ENCODE measurements around the gene DLGAP1.

Gene DLGAP1

DNA sequence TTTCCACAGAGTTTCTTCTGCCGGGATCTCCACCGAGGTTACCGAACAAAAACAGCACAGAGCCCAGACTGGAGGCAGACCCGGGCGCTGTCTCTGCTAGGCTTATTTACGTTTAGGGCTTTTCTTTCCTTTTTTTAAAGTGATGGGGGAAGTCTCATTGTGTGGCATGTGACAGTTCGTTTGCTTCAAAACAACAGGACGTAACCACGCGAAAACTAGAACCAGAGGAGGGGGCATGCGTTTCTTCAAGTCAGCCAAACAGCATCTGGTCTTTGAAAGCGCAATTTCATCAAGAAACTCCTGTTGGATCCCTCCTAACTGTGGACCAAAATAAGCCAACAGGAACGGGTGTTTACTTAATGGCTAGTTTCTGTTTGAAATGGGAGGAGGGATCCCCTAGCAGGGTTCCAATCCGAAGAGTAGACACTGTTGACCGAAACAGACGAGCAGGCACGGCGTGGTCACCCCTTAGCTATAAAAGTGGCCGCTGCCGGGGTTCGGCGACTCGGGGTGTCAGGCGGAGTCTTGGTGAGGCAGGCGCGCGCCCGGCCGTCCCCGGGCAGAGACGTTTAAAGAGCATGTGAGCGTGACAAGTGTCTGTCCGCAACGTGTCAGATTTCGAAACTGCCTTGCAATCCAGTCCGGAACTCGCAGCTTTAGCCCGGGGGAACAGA is 1006.1 kb downstream of the DLGAP1 start:
- no peaks in the 10 kb centered on the region for H3K36me3 ChIP-seq (ENCODE audit: low read length)
- peak overlapping the region; percentile 58 for H3K4me3 ChIP-seq (ENCODE audit: insufficient read depth, low read length, poor library complexity, severe bottlenecking)
- H3K79me2 ChIP-seq (ENCODE audit: insufficient read depth, low read length): no peaks in the 10 kb centered on the region
- no peaks in the 10 kb centered on the region for H3K9me2 ChIP-seq (replicated peaks; ENCODE audit: insufficient read depth, low read length)
- H2AFZ ChIP-seq (ENCODE audit: low read depth, low read length, severe bottlenecking): peak overlapping the region; percentile 76
- H3K4me2 ChIP-seq (ENCODE audit: low read depth, low read length, poor library complexity, severe bottlenecking): peak overlapping the region; percentile 91
- no peak for TF ChIP-seq EZH2phosphoT487 (conservative IDR thresholded peaks at IDR 0.05; ENCODE audit: low read length)
- TF ChIP-seq, protein P1, sequence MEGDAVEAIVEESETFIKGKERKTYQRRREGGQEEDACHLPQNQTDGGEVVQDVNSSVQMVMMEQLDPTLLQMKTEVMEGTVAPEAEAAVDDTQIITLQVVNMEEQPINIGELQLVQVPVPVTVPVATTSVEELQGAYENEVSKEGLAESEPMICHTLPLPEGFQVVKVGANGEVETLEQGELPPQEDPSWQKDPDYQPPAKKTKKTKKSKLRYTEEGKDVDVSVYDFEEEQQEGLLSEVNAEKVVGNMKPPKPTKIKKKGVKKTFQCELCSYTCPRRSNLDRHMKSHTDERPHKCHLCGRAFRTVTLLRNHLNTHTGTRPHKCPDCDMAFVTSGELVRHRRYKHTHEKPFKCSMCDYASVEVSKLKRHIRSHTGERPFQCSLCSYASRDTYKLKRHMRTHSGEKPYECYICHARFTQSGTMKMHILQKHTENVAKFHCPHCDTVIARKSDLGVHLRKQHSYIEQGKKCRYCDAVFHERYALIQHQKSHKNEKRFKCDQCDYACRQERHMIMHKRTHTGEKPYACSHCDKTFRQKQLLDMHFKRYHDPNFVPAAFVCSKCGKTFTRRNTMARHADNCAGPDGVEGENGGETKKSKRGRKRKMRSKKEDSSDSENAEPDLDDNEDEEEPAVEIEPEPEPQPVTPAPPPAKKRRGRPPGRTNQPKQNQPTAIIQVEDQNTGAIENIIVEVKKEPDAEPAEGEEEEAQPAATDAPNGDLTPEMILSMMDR (IDR thresholded peaks at IDR 0.05; ENCODE audit: insufficient read depth, low read length, poor library complexity, severe bottlenecking): no peak
- peak overlapping the region; percentile 60 for H3K9ac ChIP-seq (ENCODE audit: low read length)
- no peaks in the 10 kb centered on the region for H3F3A ChIP-seq (ENCODE audit: insufficient read depth)
- no peaks in the 10 kb centered on the region for H4K20me1 ChIP-seq (ENCODE audit: low read depth, low read length)
- no peaks in the 10 kb centered on the region for H3K9me3 ChIP-seq (ENCODE audit: insufficient read depth, low read length)
- no peaks in the 10 kb centered on the region for H3K27me3 ChIP-seq (ENCODE audit: low read length)
- peak overlapping the region; percentile 21; the same call in 1 of the 2 replicates for H3K27ac ChIP-seq (ENCODE audit: low read depth, low read length)

DNA sequence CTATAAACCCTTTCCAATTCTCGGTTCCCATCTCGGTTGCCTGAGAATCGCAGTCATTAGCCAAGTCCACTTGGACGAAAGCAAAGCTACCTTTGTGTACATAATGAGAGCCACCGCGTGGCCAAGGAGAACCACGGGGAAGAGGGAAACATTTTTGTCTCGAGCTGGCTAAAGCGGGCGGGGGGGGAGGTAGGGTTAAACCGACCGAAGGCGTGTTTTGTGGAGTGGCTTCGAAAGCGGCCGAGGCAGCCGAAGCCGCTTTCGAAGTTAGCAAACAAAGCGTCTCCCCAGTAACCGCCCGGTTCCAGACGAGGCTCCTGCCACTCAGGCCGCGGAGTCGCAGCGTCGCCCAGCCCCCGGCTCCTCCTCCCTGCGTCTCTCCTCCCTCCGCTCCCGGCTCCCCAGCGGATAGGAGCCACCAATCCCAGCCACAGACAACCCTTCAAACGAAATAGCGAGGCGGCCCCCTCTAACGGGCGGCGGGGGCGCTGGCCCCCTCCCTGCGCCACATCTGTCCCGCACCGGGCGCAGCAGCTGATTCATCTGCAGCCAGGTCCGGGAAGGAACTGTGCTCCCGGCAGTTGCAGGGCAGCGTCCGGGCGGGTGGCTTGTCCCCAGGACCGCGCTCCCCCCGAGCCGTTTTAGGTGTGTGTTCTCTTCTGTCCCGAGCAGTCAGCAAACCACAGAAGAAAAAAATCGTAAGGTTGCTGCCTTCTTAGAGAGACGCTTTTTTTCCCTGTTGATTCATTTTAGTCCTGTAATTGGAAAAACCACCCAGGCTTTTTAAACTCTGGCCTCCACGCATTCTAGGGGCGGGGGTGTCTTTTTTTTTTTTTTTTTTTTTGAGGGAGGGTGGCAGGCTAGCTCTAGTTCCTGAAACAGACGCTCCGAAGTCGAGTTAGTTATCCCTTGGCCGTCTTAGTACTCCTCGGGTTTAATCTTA is 1006.9 kb downstream of the DLGAP1 start:
- Histone ChIP-seq H3K9me3 (ENCODE audit: insufficient read depth, low read length) (no peaks in the 10 kb centered on the region), H3F3A (ENCODE audit: insufficient read depth) (no peaks in the 10 kb centered on the region), H2AFZ (ENCODE audit: low read depth, low read length, severe bottlenecking) (peak overlapping the region; percentile 76)

DNA sequence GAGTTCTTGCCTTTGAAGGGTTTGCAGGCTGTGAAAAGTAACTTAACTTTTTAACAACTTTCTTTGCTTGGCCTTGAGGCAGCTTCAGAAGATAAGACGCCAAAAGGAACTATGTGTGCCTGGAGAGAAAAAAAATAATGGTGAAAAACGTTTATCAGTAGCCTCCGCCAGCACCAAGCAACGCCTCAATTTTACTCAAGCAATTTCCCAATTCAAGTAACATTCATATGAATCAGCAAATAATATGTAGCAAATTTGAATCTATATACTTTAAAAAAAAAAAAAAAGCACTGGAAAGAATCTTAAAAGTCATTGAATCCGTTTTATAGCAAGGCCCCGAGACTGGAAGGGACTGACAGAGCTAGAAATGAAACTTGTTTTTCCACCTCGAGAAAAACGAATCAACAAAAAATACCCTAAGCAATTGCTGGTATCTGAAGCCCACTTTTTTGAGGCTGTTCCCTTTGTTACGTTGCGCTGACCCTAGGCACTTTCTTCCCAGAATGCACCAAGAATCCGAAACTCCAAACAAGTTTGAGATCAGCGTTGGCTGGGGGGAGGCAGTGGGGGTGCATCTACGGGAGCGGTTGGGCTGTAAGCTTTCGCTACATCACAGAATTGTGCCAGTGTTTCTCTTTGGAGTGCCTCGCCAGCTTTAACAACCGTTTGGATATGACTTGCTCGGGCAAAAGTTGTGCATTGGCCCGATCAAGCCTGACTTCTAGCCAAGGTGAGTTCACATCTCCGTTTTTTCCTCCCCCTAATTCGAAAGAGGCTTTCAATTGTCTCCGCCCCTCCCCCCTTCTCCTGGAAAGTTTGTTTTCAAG is 1007.8 kb downstream of the DLGAP1 start:
- Histone ChIP-seq H3K9me3 (ENCODE audit: insufficient read depth, low read length) (no peaks in the 10 kb centered on the region), H3F3A (ENCODE audit: insufficient read depth) (no peaks in the 10 kb centered on the region), H3K9me2 (replicated peaks; ENCODE audit: insufficient read depth, low read length) (no peaks in the 10 kb centered on the region), H3K27ac (ENCODE audit: low read depth, low read length) (no peak overlapping the region), H3K9ac (ENCODE audit: low read length) (peak overlapping the region; percentile 60; the same call in 1 of the 2 replicates), H4K20me1 (ENCODE audit: low read depth, low read length) (no peaks in the 10 kb centered on the region), H2AFZ (ENCODE audit: low read depth, low read length, severe bottlenecking) (peak overlapping the region; percentile 76), H3K79me2 (ENCODE audit: insufficient read depth, low read length) (no peaks in the 10 kb centered on the region), H3K27me3 (ENCODE audit: low read length) (no peaks in the 10 kb centered on the region), H3K36me3 (ENCODE audit: low read length) (no peaks in the 10 kb centered on the region), H3K4me2 (ENCODE audit: low read depth, low read length, poor library complexity, severe bottlenecking) (peak overlapping the region; percentile 91), H3K4me3 (ENCODE audit: insufficient read depth, low read length, poor library complexity, severe bottlenecking) (peak overlapping the region; percentile 58)
- TF ChIP-seq EZH2phosphoT487 (conservative IDR thresholded peaks at IDR 0.05; ENCODE audit: low read length): no peak
- TF ChIP-seq, protein P1 (IDR thresholded peaks at IDR 0.05; ENCODE audit: insufficient read depth, low read length, poor library complexity, severe bottlenecking): no peak

More for the DNA sequence above, 1006.9 kb downstream of the DLGAP1 start:
- Histone ChIP-seq H3K9ac (ENCODE audit: low read length) (peak overlapping the region; percentile 60), H3K4me2 (ENCODE audit: low read depth, low read length, poor library complexity, severe bottlenecking) (peak overlapping the region; percentile 91), H3K27me3 (ENCODE audit: low read length) (no peaks in the 10 kb centered on the region), H3K36me3 (ENCODE audit: low read length) (no peaks in the 10 kb centered on the region), H3K4me3 (ENCODE audit: insufficient read depth, low read length, poor library complexity, severe bottlenecking) (peak overlapping the region; percentile 58), H3K79me2 (ENCODE audit: insufficient read depth, low read length) (no peaks in the 10 kb centered on the region), H3K9me2 (replicated peaks; ENCODE audit: insufficient read depth, low read length) (no peaks in the 10 kb centered on the region), H3K27ac (ENCODE audit: low read depth, low read length) (0 out of 2 replicates have a peak overlapping the region, but pooled peaks have one; percentile 21), H4K20me1 (ENCODE audit: low read depth, low read length) (no peaks in the 10 kb centered on the region)
- no peak for TF ChIP-seq EZH2phosphoT487 (conservative IDR thresholded peaks at IDR 0.05; ENCODE audit: low read length)
- TF ChIP-seq, protein P1 (IDR thresholded peaks at IDR 0.05; ENCODE audit: insufficient read depth, low read length, poor library complexity, severe bottlenecking): no peak
